NCI-H146 (cell line): ENCODE results near the gene MEF2D.

Source experiments
- DNase-seq: peaks from one replicate; lab custom pipeline; 2025; lab: John Stamatoyannopoulos, UW

MEF2D gene

DNA sequence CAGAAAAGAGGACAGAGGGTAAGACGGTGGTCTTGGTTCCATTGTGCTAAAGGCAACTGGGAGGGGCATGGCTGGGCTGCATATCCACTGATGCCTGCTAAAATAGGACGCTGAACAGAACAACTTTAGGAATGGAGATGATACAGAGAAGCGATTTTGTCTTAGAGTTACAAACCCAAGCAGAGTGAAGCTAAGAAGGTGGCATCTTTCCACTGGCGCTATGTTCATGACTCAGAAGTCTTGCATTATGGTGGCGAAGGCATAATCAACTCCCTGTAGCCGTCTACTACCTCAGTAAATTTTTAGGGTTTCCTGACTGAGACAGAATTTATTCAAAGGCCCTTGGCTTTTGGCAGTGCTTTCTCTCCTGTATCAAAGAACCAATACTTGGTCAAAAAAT, 57.3 kb downstream of the MEF2D start:
- DNase-seq = no peak

DNA sequence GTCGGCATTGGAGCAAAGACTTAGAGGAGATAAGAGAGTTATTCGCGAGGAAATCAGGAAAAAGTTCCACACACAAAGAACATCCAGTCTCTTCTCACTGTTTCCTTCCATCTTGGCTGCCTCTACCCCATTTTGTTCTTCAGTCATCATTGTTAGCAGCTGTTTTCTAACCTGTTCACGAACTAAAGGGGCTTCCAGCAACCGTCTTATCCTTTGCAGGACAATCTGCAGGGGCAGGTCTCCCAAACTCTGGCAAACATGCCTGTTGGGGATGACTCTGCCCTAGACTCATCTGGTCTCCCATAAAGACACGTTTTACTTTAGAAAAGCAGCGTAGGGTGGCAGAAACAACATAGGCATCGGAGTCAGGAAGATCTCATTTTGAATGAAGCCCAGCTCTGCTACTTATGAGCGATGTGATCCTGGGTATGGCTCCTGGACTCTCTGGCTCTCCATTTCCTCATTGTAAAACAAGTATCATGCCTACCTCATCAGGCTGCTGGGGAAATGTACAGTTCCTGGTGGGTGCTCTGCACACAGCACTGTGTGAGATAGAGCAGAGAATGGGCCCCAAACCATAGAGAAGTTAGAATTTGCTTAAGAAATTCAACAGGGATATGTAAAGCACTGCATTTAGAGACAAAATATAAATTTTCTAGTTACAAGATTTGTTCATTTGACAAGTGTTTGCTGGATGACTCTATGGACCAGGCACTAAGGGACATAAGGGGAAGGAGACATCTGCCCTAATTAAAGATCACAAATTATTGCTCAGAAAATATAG, 59.7 kb downstream of the MEF2D start:
- DNase-seq = no peak

DNA sequence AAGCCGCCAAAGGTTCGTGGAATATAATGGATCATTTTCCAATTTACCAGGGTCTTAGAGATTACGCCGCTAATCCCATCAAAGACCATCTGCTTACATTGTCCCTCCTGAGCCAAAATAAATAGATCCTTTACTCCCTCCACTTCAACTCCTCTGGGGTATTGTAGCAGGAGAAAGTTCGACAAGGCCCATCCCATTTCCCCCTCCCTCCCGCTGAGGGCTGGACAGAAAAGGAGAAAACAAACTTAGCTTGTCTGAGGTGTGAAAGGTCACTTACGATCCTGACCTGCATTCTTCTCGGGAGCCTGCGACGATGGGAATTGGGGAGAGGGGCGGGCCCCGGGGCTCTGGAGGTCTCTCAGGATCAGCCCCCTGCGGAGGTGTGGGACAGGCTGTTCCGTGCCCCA, 60.8 kb downstream of the MEF2D start:
- DNase-seq = no peak

DNA sequence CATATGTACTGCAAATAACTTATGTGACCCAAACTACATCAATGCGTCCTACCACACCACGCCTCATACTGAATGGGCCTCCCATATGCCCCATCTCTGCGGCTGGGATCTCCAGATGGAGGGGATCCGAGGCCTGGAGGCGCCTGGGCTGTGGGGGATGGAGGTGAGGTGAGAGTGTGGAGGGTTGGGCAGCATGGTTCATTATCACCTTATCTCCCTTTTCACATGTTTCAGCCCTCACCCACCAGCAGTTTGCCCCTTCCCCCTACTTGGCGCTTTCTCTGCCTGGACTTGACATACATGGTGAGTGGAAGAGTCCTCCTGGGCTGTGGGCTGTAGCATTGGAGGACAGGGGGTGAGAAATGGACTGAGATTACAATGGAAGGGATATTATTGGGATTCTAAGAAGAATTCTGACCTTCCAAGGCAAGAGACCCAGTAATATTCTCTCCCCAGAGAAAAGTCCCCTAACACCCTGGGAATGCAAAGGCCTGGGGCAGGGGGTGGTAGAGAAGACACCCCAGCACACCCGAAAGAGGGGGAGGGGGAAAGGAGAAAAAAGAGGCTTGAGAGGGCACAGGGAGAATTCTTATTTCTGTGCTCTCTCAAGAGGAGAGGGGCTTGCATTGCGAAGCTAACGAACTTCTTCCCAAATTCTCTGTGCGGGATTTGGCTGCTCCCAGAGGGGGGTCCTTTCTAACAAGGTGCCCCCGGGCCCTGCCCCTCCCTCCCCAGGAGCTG, 61.4 kb downstream of the MEF2D start:
- DNase-seq = no peak

DNA sequence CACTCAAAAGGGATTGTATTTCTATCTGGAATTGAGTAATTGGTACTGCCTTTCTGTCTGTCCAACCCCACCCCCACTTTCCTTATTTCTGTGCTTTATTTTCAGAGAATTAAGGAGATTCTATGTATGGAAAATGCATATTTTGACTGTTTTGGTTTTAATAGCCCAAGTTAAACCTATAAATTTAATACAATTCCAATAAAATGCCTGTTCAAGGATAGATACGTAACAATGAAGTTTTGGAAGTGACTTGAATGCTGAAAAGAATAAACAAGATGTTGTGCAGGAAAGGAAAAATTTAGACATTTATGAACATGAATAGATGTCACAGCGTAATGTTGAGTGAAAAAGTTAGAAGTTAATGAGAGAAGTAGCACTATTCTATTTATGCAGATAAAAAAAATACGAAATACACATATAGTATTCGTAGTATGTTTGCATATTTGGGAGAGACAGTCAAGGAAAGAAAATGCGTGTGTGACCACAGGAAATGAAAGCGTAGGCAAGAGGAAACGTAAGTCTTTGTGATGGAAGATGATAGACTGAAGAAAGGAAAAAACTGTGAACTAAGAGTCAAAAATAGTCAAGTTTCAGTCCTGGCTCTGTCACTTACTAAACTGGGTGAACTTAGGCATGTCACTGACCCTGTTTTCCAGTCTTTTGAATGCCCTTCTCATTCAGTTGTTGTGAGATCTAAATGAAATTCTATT, 62.1 kb downstream of the MEF2D start:
- DNase-seq = no peak

DNA sequence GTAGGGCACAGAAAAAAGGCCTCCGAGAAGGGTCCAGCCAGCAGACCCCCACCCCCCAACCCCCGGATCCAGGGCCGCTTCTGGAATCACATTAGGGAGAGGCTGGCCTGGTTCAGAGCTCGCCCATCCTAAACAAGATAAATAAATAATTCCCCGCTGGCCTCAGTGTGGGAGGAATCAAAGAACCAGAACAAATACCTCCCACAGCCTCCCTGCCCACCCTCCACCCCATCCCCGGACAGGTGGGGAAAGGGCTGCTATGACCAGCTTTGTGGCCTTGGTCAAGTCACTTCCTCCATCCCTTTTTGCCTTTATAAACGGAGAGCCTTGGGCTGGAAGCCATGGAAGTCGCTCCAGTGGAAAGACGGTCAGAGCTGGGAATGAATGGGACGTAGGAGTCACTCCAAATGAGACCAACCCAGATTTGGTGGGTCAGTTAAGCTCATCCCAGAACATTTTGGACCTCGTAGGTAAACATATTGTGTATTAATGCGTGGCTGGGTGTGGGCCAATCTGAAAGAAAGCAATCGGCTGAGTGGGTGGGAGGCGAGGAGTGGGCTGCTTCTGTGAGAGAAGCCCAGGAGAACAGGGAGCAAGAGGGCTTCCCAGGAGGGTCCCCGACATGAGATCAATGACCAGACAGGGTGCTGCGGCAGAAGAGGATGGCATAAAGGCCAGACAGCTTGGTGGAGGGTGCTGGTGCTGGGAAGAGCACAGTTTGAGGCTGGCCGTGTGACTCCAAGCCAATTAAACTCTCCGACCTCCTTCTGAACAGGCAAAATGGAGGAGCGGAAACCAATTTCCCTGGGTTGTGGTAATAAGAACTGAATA, 63.3 kb downstream of the MEF2D start:
- DNase-seq = no peak

DNA sequence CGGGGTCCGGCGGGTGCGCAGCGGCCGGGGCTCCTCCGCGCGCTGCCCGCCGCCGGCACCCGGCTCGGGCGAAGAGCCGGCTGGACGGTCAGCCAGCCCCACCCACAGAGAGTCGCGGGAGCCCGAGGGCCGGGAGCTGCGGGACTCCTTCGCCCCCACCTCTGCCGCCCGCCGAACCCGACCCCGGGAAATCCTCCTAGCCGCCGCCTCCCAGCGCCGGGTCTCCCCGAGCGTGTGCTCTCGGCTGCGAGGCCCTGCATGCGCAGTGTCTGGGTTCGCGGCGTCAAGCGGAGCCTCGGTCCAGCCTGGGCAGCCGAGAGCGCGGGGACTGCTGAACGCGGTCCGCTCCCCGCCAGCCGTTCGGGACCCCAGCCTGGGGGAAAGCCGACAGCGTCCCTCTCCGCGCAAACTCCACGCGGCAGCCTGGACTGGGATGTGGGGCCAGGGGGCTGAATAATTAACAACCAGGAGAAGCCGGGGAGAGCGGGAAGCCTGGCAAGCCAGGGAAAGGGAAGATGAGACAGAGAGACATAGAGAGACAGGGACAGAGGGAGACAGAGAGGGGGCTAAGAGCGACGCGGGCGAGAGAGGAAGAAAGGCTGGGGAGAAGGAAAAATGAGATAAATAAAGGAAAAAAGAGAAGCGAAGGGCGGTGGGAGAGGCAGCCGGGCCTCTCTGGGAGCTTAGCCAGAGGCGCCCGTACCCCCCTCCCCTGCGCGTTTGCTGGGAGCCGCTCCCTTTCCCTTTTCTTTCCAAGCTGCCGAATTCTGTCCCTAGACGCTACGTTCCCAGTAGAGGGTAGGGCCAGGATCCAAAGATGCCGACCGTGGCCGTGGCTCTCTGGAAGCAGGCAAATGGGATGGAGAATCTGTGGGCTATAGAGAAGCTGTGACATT, 64.2 kb downstream of the MEF2D start:
- peak; percentile 28 for DNase-seq

DNA sequence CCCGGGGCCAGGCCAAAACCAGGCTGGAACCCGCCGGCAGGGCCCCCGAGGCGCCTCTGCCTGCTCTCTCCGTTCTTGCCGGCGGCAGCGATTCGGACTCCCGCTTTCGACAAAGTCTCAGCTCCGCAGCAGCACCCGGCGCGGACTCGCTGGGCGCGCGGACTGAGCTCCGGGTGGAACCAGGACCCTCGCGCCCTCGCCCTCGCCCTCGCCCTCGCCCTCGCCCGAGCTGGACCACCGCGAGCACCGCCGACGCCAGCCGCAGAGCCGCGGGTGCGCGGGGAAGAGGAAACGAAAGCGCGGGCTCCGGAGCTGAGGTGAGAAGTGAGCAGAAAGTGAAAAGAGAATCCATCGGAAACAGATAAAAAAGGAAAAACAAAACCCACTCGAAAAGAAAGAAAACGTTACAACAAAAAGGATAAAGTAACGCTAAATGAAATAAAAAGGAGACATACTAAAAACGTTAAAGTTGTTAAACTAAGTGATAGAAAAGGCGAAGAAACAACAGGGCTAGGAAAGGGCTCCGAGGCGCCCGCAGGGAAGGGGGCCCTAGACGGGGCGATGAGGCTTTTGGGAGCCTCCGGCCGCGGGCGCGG, 64.9 kb downstream of the MEF2D start:
- DNase-seq = no peak

DNA sequence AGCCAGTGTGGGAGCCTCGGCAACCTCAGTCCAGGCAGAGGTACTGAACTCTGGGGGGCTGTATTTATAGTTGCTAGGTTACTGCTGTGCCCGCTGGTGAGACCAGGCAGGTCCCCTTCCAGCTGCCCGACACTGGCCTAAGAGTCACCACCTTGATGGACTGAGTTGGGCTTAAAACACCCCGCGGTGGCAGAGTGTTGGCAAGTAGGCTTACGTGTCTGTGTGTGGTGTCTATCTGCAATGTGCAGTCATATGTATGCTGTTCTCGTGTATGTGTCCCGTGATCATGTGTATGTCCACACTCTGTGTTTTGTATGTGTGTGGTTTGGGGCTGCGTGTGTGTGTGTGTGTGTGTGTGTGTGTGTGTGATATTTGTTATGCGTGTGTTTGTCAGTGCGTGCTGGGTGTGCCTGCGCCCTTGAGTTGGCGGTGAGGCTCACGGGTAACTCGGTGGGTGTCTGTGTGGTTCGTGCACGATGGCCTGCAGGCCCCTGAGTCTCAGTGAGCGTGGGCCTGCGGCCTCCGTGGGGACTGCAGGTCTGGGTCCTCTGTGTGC, 65.5 kb downstream of the MEF2D start:
- no peak for DNase-seq

DNA sequence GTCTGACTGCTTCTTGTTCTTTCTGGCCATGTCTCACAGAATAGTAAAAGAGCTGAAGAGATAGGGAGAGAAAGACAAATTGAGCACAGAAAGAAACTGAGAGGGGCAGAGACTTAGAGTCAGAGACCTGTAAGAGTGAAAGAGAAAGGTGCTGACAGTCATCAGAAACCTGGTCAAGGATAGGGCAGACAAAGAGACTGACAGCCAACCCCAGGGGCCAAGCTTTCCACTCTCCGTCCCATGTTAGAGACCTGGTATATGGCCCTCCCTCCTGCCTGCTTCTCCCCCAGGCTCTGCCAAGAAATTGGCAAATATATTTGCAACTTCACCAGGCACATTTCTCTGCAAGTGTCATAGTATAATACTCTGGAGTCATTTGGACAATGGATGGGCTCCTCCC, 67.0 kb downstream of the MEF2D start:
- no peak for DNase-seq

DNA sequence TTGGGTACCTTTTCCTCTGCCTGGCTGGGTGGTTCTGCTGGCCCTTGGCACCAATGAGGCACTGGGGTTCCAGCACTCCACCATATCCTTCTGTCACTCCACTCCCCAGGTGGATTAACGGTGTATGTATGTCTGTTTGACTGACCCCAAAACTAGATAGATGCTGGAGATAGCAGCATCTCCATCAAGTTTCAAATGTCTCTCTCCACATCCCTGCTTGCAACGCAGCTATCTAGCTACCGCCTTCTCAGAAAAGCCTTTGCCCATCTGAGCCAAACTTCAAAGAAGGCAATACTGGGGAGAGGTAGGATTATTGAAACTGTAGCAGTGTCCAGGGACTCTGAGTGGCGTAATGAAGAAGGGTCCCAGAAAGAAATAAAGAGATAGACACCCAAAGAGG, 67.5 kb downstream of the MEF2D start:
- no peak for DNase-seq

DNA sequence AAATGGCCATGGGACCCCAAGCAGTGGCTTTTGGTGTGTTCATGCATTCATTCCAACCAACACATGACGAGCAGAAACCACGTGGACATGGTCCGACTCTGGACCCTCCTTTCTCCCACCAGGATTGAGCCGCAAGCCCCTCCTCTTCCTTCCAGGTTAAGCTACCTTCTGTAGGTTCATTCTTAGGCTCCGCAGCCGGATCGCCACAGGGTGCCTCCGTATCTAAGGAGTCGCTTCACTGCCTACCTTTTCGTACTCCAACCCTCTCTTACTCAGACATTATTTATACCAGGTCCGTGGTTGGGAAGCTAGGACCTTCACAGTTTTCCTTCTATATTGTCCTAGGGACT, 67.9 kb downstream of the MEF2D start:
- DNase-seq = no peak

DNA sequence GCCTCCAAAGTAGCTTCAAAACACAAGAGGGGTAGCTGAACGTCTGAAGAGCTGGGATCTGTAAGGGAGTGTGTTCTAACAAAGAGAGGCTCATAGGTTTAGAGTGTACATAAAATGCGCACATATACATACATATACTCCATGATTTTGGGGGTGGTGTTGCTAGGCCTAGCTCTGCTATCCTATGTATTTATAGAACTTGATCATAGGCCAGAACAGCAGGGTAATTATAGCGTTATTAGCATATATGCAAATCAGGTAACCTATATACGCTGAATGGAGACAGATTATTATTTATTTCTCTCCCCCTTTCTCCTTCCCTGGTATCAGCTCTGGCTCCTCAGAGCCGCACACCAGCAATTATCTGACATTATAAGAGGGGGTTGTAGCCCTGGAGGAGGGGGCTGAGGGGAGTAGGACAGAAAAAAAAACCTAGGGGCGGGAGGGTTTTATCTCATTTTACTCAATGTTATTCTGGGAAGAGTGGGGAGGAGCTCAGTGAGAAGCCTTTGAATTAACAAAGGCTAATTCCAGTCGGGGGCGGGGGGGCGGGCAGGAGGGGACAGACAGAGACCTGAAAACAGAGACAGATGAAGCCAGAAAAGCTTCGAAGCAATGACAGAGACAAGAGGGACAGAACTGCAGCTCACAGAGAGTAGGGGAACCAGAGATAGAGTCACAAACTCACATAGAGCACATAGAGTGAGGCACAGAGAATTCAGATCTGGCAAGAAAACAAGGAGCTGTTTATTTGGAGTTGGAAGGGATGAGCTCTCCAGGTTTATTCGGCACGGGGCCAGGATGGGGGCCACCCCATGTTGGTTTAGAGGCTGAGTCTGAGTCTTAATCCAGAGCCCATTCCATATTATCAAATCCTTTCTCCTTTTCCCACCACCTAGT, 68.6 kb downstream of the MEF2D start:
- no peak for DNase-seq

DNA sequence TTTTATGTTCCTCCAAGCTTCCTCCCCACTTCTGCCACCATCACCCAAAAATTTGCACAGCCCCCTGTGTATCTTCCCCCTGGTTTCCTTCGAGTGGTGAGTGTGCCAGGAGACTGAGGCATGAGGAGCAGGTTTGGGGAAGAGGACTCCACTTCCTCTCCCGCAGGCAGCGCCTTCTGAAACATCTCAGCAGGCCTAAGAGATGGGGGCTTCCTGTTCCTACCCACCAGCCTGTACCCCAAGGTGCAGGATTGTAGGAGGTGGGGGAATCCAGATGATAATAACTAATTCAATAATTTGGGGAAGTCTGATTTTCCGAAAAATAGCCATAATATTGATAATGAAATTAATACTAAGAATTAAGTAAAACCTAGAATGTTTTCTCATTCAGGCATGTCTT, 69.2 kb downstream of the MEF2D start:
- DNase-seq = no peak

DNA sequence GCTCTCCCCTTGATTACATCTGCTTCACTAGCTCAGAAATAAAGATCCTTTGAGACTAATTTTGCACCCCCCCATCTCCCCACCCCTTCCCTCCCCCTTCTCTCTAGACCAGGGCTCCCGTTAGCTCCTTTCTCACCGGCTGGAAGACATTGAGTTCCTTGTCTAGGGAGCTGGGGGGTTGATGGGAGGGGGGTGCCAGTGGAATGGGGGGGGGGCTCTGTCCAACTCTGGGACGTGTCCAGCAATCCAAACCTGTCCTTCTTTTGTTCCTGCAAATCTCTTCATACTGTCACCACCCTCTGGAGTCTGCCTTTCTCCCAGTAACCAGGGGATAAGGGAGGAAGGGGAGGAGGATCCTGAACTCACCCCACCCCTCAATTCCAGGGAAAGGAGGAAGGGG, 69.7 kb downstream of the MEF2D start:
- no peak for DNase-seq

DNA sequence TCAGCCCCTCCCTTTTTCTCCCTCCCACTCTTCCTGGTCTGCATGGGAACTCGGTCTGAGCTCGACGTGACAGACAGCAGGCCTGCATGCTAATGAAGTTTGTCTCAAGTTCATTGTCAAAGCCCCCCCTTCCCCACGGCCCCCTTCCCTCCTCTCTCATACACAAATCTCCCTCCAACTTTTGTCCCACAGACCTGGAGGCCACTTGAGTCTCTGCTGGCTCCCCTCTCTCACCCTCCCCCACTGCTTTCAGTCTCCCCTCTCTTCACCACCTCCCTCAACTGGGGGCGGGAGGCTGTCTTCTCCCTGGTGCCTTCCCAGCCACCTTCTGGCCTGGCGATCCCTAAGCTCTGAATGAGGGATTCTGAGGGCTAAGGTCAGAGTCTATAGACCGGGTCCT, 70.3 kb downstream of the MEF2D start:
- DNase-seq = no peak

DNA sequence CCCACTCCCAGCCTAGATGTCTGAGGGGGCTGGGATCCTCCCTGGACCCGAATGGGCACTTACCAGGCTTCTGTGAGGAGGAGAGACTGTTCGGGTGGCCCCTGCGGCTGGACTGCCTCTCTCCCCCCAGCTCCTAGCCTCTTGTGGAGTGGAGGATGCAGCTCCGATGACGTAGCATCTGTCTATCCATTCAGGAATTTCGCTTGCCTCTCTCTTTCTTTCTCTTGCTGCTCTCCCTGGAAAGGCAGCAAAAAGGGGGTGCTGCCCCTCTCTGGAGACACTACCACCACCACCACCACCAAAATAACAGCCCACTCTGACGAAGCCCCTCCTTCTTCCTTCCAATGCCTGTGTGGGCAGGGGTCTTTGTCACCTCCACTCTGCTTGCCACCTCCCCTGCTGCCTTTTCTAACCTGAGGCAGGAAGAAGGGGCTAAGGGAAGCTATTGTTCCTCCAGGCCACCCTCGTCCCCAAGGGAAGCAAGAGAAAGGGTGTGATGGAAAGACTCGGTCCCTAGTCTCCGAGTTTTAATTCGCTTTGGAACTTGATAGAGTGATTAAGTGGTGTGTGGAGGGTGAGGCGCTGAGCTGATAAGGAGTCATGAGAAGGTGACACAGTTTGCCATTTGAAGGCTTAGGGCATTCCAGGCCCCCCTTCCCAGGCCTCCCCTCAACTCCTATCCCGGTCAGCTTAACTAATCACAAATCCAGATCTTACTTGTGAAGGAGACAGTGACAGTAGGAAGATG, 71.1 kb downstream of the MEF2D start:
- DNase-seq = no peak

DNA sequence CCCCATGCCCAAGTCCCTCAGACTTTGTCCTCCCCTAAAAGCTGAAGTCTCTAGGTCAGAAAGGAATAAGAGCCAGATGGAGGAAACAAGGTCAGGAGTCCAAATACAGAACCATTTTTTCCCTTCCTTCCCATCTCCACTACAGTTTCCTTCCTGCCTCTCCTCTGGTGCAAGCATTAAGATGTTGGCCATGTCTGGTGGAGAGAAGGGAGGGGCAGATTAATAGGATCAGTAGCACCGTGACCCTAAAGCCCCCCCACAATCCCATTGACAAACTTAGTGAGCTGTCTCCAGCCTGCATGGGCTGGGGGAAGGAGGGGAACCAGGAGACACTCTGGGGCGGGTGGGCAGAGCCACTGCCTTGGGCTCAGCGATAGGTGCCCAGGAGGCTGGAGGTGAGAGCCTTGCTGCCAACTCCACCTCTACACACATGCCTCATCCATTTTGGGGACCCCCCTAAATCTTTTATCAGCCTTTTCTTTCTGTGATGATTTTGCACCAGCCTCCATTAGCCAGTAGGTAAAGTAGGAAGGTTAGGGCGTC, 71.8 kb downstream of the MEF2D start:
- no peak for DNase-seq
